Esophagus squamous epithelium (tissue), 5 donors: ENCODE measurements around the gene RBPJL. TPM values are rescaled to one million over a fixed set of nuclear protein-coding genes. Genes with fewer than 3 reads are reported as not detected.

Experiments
- DNase-seq: peaks from one replicate; lab custom pipeline; 2025; lab: John Stamatoyannopoulos, UW
- H3K27ac ChIP-seq, 4 donors: fragments of 200-600 bp; sonication (generic); one replicate each; pipeline ENCODE4 v1.5.1; 2016 to 2019; ENCODE audit warnings: mild to moderate bottlenecking in 1 of 4
- H3K27me3 ChIP-seq, 4 donors: fragments of 200-600 bp; sonication (generic); 1 replicate in 3 of 4; 2 replicates in 1 of 4; pipeline versions ENCODE4 v1.5.1 to v1.6.0; 2017 to 2021; ENCODE audit warnings: antibody characterized with exemption in 1 of 4
- H3K36me3 ChIP-seq, 3 donors: fragments of 200-600 bp; sonication (generic); one replicate each; pipeline ENCODE4 v1.5.1; 2016 to 2019
- H3K4me1 ChIP-seq, 3 donors: fragments of 200-600 bp; sonication (generic); one replicate each; pipeline ENCODE4 v1.5.1; 2017 to 2019
- H3K4me3 ChIP-seq, 4 donors: fragments of 200-600 bp; sonication (generic); 1 replicate in 3 of 4; 2 replicates in 1 of 4; pipeline ENCODE4 v1.5.1; 2016 to 2019; ENCODE audit warnings: mild to moderate bottlenecking in 2 of 4, moderate library complexity in 1 of 4
- H3K9me3 ChIP-seq, 3 donors: fragments of 200-600 bp; sonication (generic); one replicate each; pipeline ENCODE4 v1.5.1; 2016 to 2019
- POLR2A ChIP-seq, 4 donors: fragments of 450-650 bp; IDR thresholded peaks; one replicate each; pipeline ENCODE4 v1.6.1; 2017; ENCODE audit warnings: antibody characterized with exemption in 4 of 4, mild to moderate bottlenecking in 4 of 4, moderate library complexity in 3 of 4
- WGBS, 2 donors: methylation state at CpG; one replicate each; pipeline ENCODE4 v1.1.5; 2018; 5-methylcytosine and 5-hydroxymethylcytosine counted together
- intact Hi-C: fragments of 100-400 bp; cut with DNase I; formaldehyde crosslinking; loops from one replicate; pipeline ENCODE4 v1.15.0; 2022
- total RNA-seq, 4 donors: library from RNA; depleted of rRNA; stranded (reverse); fragments of >200 nt; gene quantifications; one replicate each; pipeline ENCODE4 v1.1.0, GENCODE V29; 2016
- TF ChIP-seq, protein P1 (sequence below), 6 experiments: fragments of 450-650 bp in 4 of 6; fragments of 200-600 bp in 2 of 6; sonication (generic) in 2 of 6; IDR thresholded peaks; one replicate each; pipeline ENCODE4 v1.5.1; 2016 to 2019; ENCODE audit warnings: antibody characterized with exemption in 6 of 6, mild to moderate bottlenecking in 4 of 6, moderate library complexity in 4 of 6
- donor health status: DM: yes; HTN: yes; CAD: no.

The RBPJL gene
- total RNA-seq, 4 donors from 2014 or later = not detected

DNA sequence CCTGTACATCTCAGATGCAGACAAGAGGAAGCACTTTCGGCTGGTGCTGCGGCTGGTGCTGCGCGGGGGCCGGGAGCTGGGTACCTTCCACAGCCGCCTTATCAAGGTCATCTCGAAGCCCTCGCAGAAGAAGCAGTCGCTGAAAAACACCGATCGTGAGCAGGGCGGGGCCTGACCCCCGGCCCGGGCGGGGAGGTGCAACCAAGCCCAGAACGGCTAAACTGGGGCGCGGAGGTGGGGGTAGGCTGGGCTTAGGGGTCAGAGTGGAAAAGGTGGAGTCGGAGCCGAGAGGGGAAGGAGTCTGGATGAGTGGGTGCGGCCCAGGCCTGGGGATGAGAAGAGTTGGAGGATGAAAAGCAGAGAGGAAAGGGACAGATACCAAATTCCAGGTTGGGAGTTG, 5.6 kb downstream of the RBPJL start:
- H3K36me3 ChIP-seq = no peaks in the 10 kb centered on the region
- intact Hi-C loops = no loop called here
- no peak overlapping the region for H3K27ac ChIP-seq
- no peak for DNase-seq
- H3K4me1 ChIP-seq = peaks cover 0 to 32% (median 6%) of the 10 kb centered on the region in 3 donors
- H3K27me3 ChIP-seq = peaks cover 3 to 92% (median 7%) of the 10 kb centered on the region in 4 donors
- TF ChIP-seq POLR2A (IDR thresholded peaks at IDR 0.05) = no peak
- TF ChIP-seq, protein P1, sequence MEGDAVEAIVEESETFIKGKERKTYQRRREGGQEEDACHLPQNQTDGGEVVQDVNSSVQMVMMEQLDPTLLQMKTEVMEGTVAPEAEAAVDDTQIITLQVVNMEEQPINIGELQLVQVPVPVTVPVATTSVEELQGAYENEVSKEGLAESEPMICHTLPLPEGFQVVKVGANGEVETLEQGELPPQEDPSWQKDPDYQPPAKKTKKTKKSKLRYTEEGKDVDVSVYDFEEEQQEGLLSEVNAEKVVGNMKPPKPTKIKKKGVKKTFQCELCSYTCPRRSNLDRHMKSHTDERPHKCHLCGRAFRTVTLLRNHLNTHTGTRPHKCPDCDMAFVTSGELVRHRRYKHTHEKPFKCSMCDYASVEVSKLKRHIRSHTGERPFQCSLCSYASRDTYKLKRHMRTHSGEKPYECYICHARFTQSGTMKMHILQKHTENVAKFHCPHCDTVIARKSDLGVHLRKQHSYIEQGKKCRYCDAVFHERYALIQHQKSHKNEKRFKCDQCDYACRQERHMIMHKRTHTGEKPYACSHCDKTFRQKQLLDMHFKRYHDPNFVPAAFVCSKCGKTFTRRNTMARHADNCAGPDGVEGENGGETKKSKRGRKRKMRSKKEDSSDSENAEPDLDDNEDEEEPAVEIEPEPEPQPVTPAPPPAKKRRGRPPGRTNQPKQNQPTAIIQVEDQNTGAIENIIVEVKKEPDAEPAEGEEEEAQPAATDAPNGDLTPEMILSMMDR (IDR thresholded peaks at IDR 0.05) = no peak
- 39 to 42% methylated on average over 7 to 10 of the region's 21 CpGs for WGBS, 2 donors
- no peak overlapping the region for H3K4me3 ChIP-seq
- H3K9me3 ChIP-seq = no peaks in the 10 kb centered on the region

GRCh38 chr20:45313065-45313695, 6.5 kb downstream of the RBPJL start:
- 89 to 90% methylated on average over 5 to 8 of the region's 8 CpGs for WGBS, 2 donors
- Histone ChIP-seq H3K9me3 (no peaks in the 10 kb centered on the region), H3K27me3 (peaks cover 3 to 92% (median 7%) of the 10 kb centered on the region in 4 donors), H3K27ac (no peak overlapping the region), H3K4me3 (no peak overlapping the region), H3K4me1 (peaks cover 0 to 23% (median 2%) of the 10 kb centered on the region in 3 donors), H3K36me3 (no peaks in the 10 kb centered on the region)
- TF ChIP-seq, protein P1 (IDR thresholded peaks at IDR 0.05) = no peak
- no peak for TF ChIP-seq POLR2A (IDR thresholded peaks at IDR 0.05)
- no peak for DNase-seq
- intact Hi-C loops = no loop called here

DNA sequence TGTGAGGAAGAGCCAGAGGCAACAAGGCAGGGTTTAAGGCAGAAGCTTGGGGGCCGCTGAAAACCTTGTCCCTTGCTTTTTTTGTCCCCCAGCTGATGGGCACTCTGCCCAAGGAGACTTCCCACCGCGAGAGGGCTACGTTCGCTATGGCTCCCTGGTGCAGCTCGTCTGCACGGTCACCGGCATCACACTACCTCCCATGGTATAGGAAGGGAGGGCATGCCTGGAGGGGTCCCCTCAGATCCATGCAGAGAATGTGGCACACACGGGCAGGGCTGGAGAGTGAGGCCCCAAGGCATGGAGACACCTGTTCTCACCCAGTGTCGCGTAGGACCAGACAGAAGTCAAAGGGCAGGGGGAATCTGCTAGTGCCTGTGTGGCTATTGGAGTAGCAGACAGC, 7.3 kb downstream of the RBPJL start:
- H3K27ac ChIP-seq = no peak overlapping the region
- intact Hi-C loops = no loop called here
- DNase-seq = no peak
- H3K36me3 ChIP-seq = no peaks in the 10 kb centered on the region
- H3K4me1 ChIP-seq = peaks cover 0 to 15% (median 0%) of the 10 kb centered on the region in 3 donors
- H3K9me3 ChIP-seq = no peaks in the 10 kb centered on the region
- peaks cover 3 to 86% (median 7%) of the 10 kb centered on the region in 4 donors for H3K27me3 ChIP-seq
- TF ChIP-seq, protein P1 (IDR thresholded peaks at IDR 0.05) = no peak
- no peak for TF ChIP-seq POLR2A (IDR thresholded peaks at IDR 0.05)
- WGBS, 2 donors = 76 to 84% methylated on average over 10 to 11 of the region's 11 CpGs
- H3K4me3 ChIP-seq = no peak overlapping the region

- TF ChIP-seq POLR2A (IDR thresholded peaks at IDR 0.05) = no peak
- TF ChIP-seq, protein P1 (IDR thresholded peaks at IDR 0.05) = no peak
- no peak overlapping the region for H3K4me3 ChIP-seq
- no peak overlapping the region for H3K27ac ChIP-seq
- intact Hi-C loops = loop anchor here (5.0 kb wide), 2 partner anchors 122 to 452 kb away; no protein-coding TSS in a partner anchor
- 87 to 90% methylated on average over 4 of the region's 4 CpGs for WGBS, 2 donors
- DNase-seq = no peak
- H3K27me3 ChIP-seq = peaks cover 3 to 73% (median 7%) of the 10 kb centered on the region in 4 donors
- no peaks in the 10 kb centered on the region for H3K36me3 ChIP-seq
- H3K4me1 ChIP-seq = peaks cover 0 to 24% (median 0%) of the 10 kb centered on the region in 3 donors
- no peaks in the 10 kb centered on the region for H3K9me3 ChIP-seq
These were observed 9.0 kb downstream of the RBPJL start for GRCh38 chr20:45315672-45316071.
